Liver (tissue), 9 donors: ENCODE measurements around the gene FLNB. TPM values are rescaled to one million over a fixed set of nuclear protein-coding genes. Genes with fewer than 3 reads are reported as not detected.

ENCODE experiments used
- DNase-seq: peaks from one replicate; pipeline ENCODE4 v3.0.0-alpha.2; 2017; ENCODE audit warnings: low spot score
- H3K27ac ChIP-seq, 2 donors: one replicate each; pipeline ENCODE4 v1.7.0; 2013; ENCODE audit warnings: inconsistent platforms in 2 of 2, low read length in 2 of 2, control low read depth in 1 of 2, low read depth in 1 of 2, mild to moderate bottlenecking in 1 of 2
- H3K27me3 ChIP-seq, 4 donors: one replicate each; pipeline versions ENCODE4 v1.6.1 to v1.7.0; 2013; ENCODE audit warnings: low read length in 3 of 4, inconsistent platforms in 1 of 4, mild to moderate bottlenecking in 1 of 4, moderate library complexity in 1 of 4; ENCODE audit not compliant: control insufficient read depth in 4 of 4, insufficient read depth in 4 of 4
- H3K36me3 ChIP-seq, 4 donors: one replicate each; pipeline versions ENCODE4 v1.6.1 to v1.7.0; 2013; ENCODE audit warnings: low read length in 3 of 4, mild to moderate bottlenecking in 3 of 4, low read depth in 1 of 4, moderate library complexity in 1 of 4; ENCODE audit not compliant: control insufficient read depth in 4 of 4, insufficient read depth in 3 of 4
- H3K4me1 ChIP-seq, 4 donors: one replicate each; pipeline versions ENCODE4 v1.6.1 to v1.7.0; 2013; ENCODE audit warnings: low read length in 3 of 4, mild to moderate bottlenecking in 3 of 4, moderate library complexity in 1 of 4; ENCODE audit not compliant: control insufficient read depth in 4 of 4, insufficient read depth in 4 of 4
- H3K4me3 ChIP-seq, 3 donors: one replicate each; pipeline versions ENCODE4 v1.6.1 to v1.7.0; 2013; ENCODE audit warnings: low read length in 3 of 3, control low read depth in 1 of 3, low read depth in 1 of 3, mild to moderate bottlenecking in 1 of 3
- H3K9ac ChIP-seq, 2 donors: one replicate each; pipeline ENCODE4 v1.7.0; 2013; ENCODE audit warnings: low read length in 2 of 2, mild to moderate bottlenecking in 2 of 2, moderate library complexity in 2 of 2, control low read depth in 1 of 2, low read depth in 1 of 2
- H3K9me3 ChIP-seq, 4 donors: one replicate each; pipeline versions ENCODE4 v1.6.1 to v1.7.0; 2013; ENCODE audit warnings: low read length in 3 of 4; ENCODE audit not compliant: control insufficient read depth in 4 of 4
- ATF3 ChIP-seq: IDR thresholded peaks from 2 replicates; pipeline ENCODE4 v1.6.1; 2016; ENCODE audit warnings: antibody characterized with exemption
- EGR1 ChIP-seq, 2 donors: IDR thresholded peaks; 2 replicates each; pipeline ENCODE4 v1.6.1; 2016 to 2018; ENCODE audit warnings: antibody characterized with exemption in 2 of 2, low read depth in 2 of 2
- GABPA ChIP-seq, 2 donors: IDR thresholded peaks in 1 of 2; conservative IDR thresholded peaks in 1 of 2; 2 replicates each; pipeline ENCODE4 v1.6.1; 2016; ENCODE audit warnings: antibody characterized with exemption in 2 of 2, mild to moderate bottlenecking in 1 of 2, moderate library complexity in 1 of 2
- HNF4A ChIP-seq, 2 donors: conservative IDR thresholded peaks; 2 replicates each; pipeline ENCODE4 v1.6.1; 2016; ENCODE audit warnings: antibody characterized with exemption in 2 of 2, mild to moderate bottlenecking in 2 of 2
- HNF4G ChIP-seq: IDR thresholded peaks from 2 replicates; pipeline ENCODE4 v1.6.1; 2016; ENCODE audit warnings: antibody characterized with exemption
- JUND ChIP-seq, 2 donors: IDR thresholded peaks; 2 replicates each; pipeline ENCODE4 v1.6.1; 2016; ENCODE audit warnings: antibody characterized with exemption in 2 of 2
- RAD21 ChIP-seq, 2 donors: IDR thresholded peaks; 2 replicates each; pipeline ENCODE4 v1.6.1; 2016; ENCODE audit warnings: antibody characterized with exemption in 2 of 2, mild to moderate bottlenecking in 2 of 2
- RXRA ChIP-seq, 2 donors: IDR thresholded peaks; 2 replicates each; pipeline ENCODE4 v1.6.1; 2017 to 2018; ENCODE audit warnings: antibody characterized with exemption in 2 of 2, mild to moderate bottlenecking in 1 of 2
- SP1 ChIP-seq: IDR thresholded peaks from 2 replicates; pipeline ENCODE4 v1.6.1; 2018; ENCODE audit warnings: antibody characterized with exemption, mild to moderate bottlenecking
- TAF1 ChIP-seq: conservative IDR thresholded peaks from 2 replicates; pipeline ENCODE4 v1.6.1; 2016; ENCODE audit warnings: antibody characterized with exemption, mild to moderate bottlenecking
- YY1 ChIP-seq: IDR thresholded peaks from 2 replicates; pipeline ENCODE4 v1.6.1; 2016; ENCODE audit warnings: antibody characterized with exemption, mild to moderate bottlenecking
- WGBS: extraction: QIAGEN DNeasy Blood & Tissue Kit; methylation state at CpG from one replicate; pipeline ENCODE4 v1.1.7; 2013; 5-methylcytosine and 5-hydroxymethylcytosine counted together
- polyA plus RNA-seq, 2 donors: library from polyadenylated mRNA; stranded (reverse) in 1 of 2; unstranded in 1 of 2; fragments of 200-250 nt in 1 of 2; fragments of >200 nt in 1 of 2; fragmentation: Nextera tagmentation in 1 of 2; extraction: Ambion mirVana in 1 of 2; gene quantifications; one replicate each; pipeline versions ENCODE4 v1.2.1 to v1.2.3, GENCODE V29; 2013 to 2015
- total RNA-seq, 2 donors: library from RNA; depleted of rRNA; stranded (reverse); fragments of >200 nt; gene quantifications; one replicate each; pipeline ENCODE4 v1.2.3, GENCODE V29; 2014
- TF ChIP-seq, protein P1 (sequence below): fragments of 150-350 bp; IDR thresholded peaks from 2 replicates; pipeline ENCODE4 v1.5.1; 2017; ENCODE audit warnings: improper control_type of control experiment, low read depth, low read length; ENCODE audit not compliant: missing input control
- donor health status: healthy.
- donor health status: healthy.
- donor health status: healthy.
- donor health status: healthy.
- donor health status: healthy.

Gene FLNB
- total and polyA plus RNA-seq, 4 donors = 22.9 to 124 (median 44.3) TPM

GRCh38 chr3:58072763-58073130 is 64.5 kb downstream of the FLNB start:
- Histone ChIP-seq H3K27me3 (no peaks in the 10 kb centered on the region), H3K9me3 (no peaks in the 10 kb centered on the region), H3K4me3 (no peak overlapping the region), H3K27ac (peak overlapping the region; percentile 29 to 72), H3K4me1 (peaks cover 11 to 36% (median 27%) of the 10 kb centered on the region in 4 donors), H3K36me3 (peaks cover 2 to 10% (median 7%) of the 10 kb centered on the region in 4 donors), H3K9ac (no peak overlapping the region)
- 84% methylated on average over 3 of the region's 3 CpGs for WGBS
- no peak for DNase-seq
- TF ChIP-seq JUND (IDR thresholded peaks at IDR 0.05) = no peak
- TF ChIP-seq GABPA (IDR thresholded peaks at IDR 0.05 in 1 of 2, conservative IDR thresholded peaks at IDR 0.05 in 1 of 2) = no peak
- no peak for TF ChIP-seq RAD21 (IDR thresholded peaks at IDR 0.05)
- no peak for TF ChIP-seq TAF1
- TF ChIP-seq SP1 = no peak
- TF ChIP-seq ATF3 = no peak
- no peak for TF ChIP-seq RXRA (IDR thresholded peaks at IDR 0.05)
- no peak for TF ChIP-seq HNF4A (conservative IDR thresholded peaks at IDR 0.05)

DNA sequence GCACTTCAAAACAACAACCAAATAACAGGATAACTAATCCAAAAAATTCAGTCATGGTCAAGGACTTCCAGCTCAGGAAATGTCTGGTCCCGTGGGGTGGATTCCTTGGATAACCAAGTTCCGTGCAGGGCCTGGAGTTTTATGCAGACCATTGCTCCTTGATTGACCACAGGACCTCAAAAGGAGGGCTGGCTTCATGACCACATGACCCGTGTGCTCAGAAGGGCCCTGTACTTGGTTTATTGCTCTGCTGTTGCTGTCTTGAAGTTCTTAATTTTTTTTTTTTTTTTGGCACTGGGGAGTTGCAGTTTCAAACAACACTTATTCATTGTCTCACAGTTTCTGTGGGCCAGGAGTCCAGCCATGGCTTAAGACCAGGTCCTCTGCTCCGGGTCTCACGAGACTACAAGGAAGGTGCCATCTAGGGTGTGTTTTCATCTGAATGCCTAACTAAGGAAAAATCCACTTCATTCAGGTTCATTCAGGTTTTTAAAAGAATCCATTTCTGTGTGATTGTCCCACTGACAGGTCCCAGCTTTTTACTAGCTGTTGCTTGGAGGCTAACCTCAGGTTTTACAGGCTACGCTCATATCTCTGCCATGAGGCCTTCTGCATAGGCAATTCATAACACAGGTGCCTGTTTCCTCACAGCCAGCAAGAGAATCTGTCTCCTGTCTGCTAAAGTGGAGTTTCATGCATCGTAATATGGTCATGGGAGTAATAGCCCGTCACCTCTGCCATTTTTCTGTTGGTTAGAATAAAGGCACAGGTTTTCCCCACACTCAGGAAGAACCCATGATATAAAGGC is 65.3 kb downstream of the FLNB start:
- Histone ChIP-seq H3K27me3 (no peaks in the 10 kb centered on the region), H3K9ac (no peak overlapping the region), H3K4me1 (peaks cover 9 to 29% (median 20%) of the 10 kb centered on the region in 4 donors), H3K27ac (no peak overlapping the region), H3K4me3 (no peak overlapping the region), H3K9me3 (no peaks in the 10 kb centered on the region), H3K36me3 (peaks cover 2 to 16% (median 12%) of the 10 kb centered on the region in 4 donors)
- TF ChIP-seq, protein P1, sequence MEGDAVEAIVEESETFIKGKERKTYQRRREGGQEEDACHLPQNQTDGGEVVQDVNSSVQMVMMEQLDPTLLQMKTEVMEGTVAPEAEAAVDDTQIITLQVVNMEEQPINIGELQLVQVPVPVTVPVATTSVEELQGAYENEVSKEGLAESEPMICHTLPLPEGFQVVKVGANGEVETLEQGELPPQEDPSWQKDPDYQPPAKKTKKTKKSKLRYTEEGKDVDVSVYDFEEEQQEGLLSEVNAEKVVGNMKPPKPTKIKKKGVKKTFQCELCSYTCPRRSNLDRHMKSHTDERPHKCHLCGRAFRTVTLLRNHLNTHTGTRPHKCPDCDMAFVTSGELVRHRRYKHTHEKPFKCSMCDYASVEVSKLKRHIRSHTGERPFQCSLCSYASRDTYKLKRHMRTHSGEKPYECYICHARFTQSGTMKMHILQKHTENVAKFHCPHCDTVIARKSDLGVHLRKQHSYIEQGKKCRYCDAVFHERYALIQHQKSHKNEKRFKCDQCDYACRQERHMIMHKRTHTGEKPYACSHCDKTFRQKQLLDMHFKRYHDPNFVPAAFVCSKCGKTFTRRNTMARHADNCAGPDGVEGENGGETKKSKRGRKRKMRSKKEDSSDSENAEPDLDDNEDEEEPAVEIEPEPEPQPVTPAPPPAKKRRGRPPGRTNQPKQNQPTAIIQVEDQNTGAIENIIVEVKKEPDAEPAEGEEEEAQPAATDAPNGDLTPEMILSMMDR = no peak
- TF ChIP-seq YY1 (no peak), RXRA (IDR thresholded peaks at IDR 0.05) (no peak), HNF4G (no peak)
- 86% methylated on average over 8 of the region's 8 CpGs for WGBS
- DNase-seq = no peak

- 78% methylated on average over 5 of the region's 5 CpGs for WGBS
- H3K27me3 ChIP-seq = no peaks in the 10 kb centered on the region
- peaks cover 3 to 20% (median 16%) of the 10 kb centered on the region in 4 donors for H3K36me3 ChIP-seq
- H3K4me1 ChIP-seq = peaks cover 8 to 27% (median 17%) of the 10 kb centered on the region in 4 donors
- H3K9ac ChIP-seq = no peak overlapping the region
- no peaks in the 10 kb centered on the region for H3K9me3 ChIP-seq
- H3K4me3 ChIP-seq = no peak overlapping the region
- H3K27ac ChIP-seq = no peak overlapping the region
- no peak for DNase-seq
- TF ChIP-seq SP1 = no peak
- no peak for TF ChIP-seq TAF1
- TF ChIP-seq JUND (IDR thresholded peaks at IDR 0.05) = no peak
- no peak for TF ChIP-seq YY1
- no peak for TF ChIP-seq EGR1 (IDR thresholded peaks at IDR 0.05; ENCODE audit: low read depth in 2 of 2)
Observed at GRCh38 chr3:58074116-58074715, 66.0 kb downstream of the FLNB start.
